HepG2 (cell line): ENCODE measurements around the gene FBN3. TPM values are rescaled to one million over a fixed set of nuclear protein-coding genes. Genes with fewer than 3 reads are reported as not detected.

ENCODE experiments used
- ATAC-seq: fragments of 200-7000 bp; cut with Tn5 transposase; 3 replicates; pipeline ENCODE4 v1.9.1; 2020; ENCODE audit warnings: mild to moderate bottlenecking, moderate library complexity
- BruUV-seq: library from RNA; stranded (reverse); fragments of 400-500 nt; replicated peaks from 2 replicates; lab custom pipeline; 2021; lab: Mats Ljungman, UMichigan
- CTCF ChIA-PET: fragments of 300-600 bp; formaldehyde crosslinking; extraction: SDS; loops from one replicate; lab custom pipeline; 2021; ENCODE audit warnings: low total read pairs, inconsistent platforms, low intra/inter-chr PET ratio; lab: Yijun Ruan, JAX
- POLR2A ChIA-PET: fragments of 350-600 bp; sonication (Branson Sonifier 250); formaldehyde crosslinking; loops from one replicate; lab custom pipeline; 2020; ENCODE audit warnings: antibody characterized with exemption, inconsistent platforms; lab: Yijun Ruan, JAX
- DNase-seq: peaks from one replicate; pipeline ENCODE4 v3.0.0-alpha.2; 2015; ENCODE audit warnings: low spot score
- FAIRE-seq: peaks from 3 replicates; lab custom pipeline; 2011; peaks lifted over from hg19 to GRCh38; lab: Jason Lieb, UNC
- H2AFZ ChIP-seq: one replicate; pipeline ENCODE4 v1.6.1; 2011; ENCODE audit warnings: low read length, inconsistent platforms
- H3K27ac ChIP-seq: fragments of 300-600 bp; 3 replicates; pipeline ENCODE4 v1.8.0; 2011; ENCODE audit warnings: mixed run types, mild to moderate bottlenecking, mixed read lengths, low read length, inconsistent platforms; ENCODE audit not compliant: insufficient read depth; ENCODE audit errors: extremely low read length
- H3K27me3 ChIP-seq, 2 experiments: fragments of 200-600 bp in 1 of 2; 2 replicates in 1 of 2; 3 replicates in 1 of 2; pipeline versions ENCODE4 v1.6.0 to v1.8.0; 2011; ENCODE audit warnings: low read length in 2 of 2, mild to moderate bottlenecking in 2 of 2, moderate library complexity in 2 of 2, inconsistent platforms in 1 of 2; ENCODE audit not compliant: insufficient read depth in 2 of 2, control insufficient read depth in 1 of 2
- H3K36me3 ChIP-seq, 2 experiments: fragments of 200-600 bp in 1 of 2; replicated peaks in 1 of 2; 2 replicates in 1 of 2; 3 replicates in 1 of 2; pipeline versions ENCODE4 v1.5.1 to v1.8.0; 2011; ENCODE audit warnings: low read length in 2 of 2, inconsistent platforms in 1 of 2; ENCODE audit not compliant: insufficient read depth in 2 of 2, control insufficient read depth in 1 of 2
- H3K4me1 ChIP-seq: 2 replicates; pipeline ENCODE4 v1.5.1; 2012; ENCODE audit warnings: low read length, inconsistent platforms; ENCODE audit not compliant: insufficient read depth
- H3K4me2 ChIP-seq: 2 replicates; pipeline ENCODE4 v1.6.0; 2011; ENCODE audit warnings: low read depth, low read length, inconsistent platforms
- H3K4me3 ChIP-seq, 3 experiments: fragments of 200-600 bp in 1 of 3; sonication (generic), shearing (Covaris generic) in 1 of 3; replicated peaks in 1 of 3; 2 replicates each; pipeline ENCODE4 v1.5.1; 2011 to 2016; ENCODE audit warnings: low read length in 3 of 3, inconsistent platforms in 2 of 3, low read depth in 2 of 3, mild to moderate bottlenecking in 2 of 3, control low read depth in 1 of 3, mixed read lengths in 1 of 3; ENCODE audit not compliant: insufficient read depth in 1 of 3
- H3K79me2 ChIP-seq: one replicate; pipeline ENCODE4 v1.6.1; 2011; ENCODE audit warnings: low read length, inconsistent platforms; ENCODE audit not compliant: insufficient read depth
- H3K9ac ChIP-seq: 2 replicates; pipeline ENCODE4 v1.6.0; 2011; ENCODE audit warnings: mild to moderate bottlenecking, low read depth, low read length, inconsistent platforms; ENCODE audit not compliant: insufficient read depth
- H3K9me3 ChIP-seq: 2 replicates; pipeline ENCODE4 v1.5.1; 2012; ENCODE audit warnings: mild to moderate bottlenecking, low read length
- H4K20me1 ChIP-seq: 2 replicates; pipeline ENCODE4 v1.6.0; 2011; ENCODE audit warnings: inconsistent platforms, mild to moderate bottlenecking, low read length, moderate library complexity; ENCODE audit not compliant: insufficient read depth
- DRAP1 ChIP-seq: IDR thresholded peaks from 2 replicates; pipeline ENCODE4 v1.6.1; 2016; ENCODE audit warnings: missing genetic modification reagents, missing compliant biosample characterization
- GABPA ChIP-seq, 2 experiments: IDR thresholded peaks; 2 replicates each; pipeline ENCODE4 v1.6.1; 2011 to 2016; ENCODE audit warnings: low read depth in 2 of 2, low read length in 1 of 2, missing biosample characterization in 1 of 2, missing genetic modification characterization in 1 of 2
- MIXL1 ChIP-seq: IDR thresholded peaks from 2 replicates; pipeline ENCODE4 v1.6.1; 2016
- TOPORS ChIP-seq: sonication (generic); formaldehyde crosslinking; IDR thresholded peaks from 2 replicates; pipeline ENCODE4 v1.8.0; 2023; ENCODE audit warnings: mild to moderate bottlenecking, missing genetic modification reagents
- XRCC5 ChIP-seq: fragments of 200-400 bp; formaldehyde crosslinking; optimal IDR thresholded peaks from 2 replicates; pipeline ENCODE3; 2017; ENCODE audit warnings: mild to moderate bottlenecking, low read length
- ZNF225 ChIP-seq: sonication (generic); formaldehyde crosslinking; IDR thresholded peaks from 2 replicates; pipeline ENCODE4 v1.4.0; 2020; ENCODE audit warnings: mild to moderate bottlenecking, missing genetic modification reagents
- ZNF451 ChIP-seq: sonication (generic); formaldehyde crosslinking; IDR thresholded peaks from 2 replicates; pipeline ENCODE4 v1.5.0; 2020; ENCODE audit warnings: mild to moderate bottlenecking, missing genetic modification reagents
- ZNF639 ChIP-seq: conservative IDR thresholded peaks from 2 replicates; pipeline ENCODE4 v1.6.1; 2018; ENCODE audit warnings: missing genetic modification reagents
- WGBS: methylation state at CpG from one replicate; pipeline ENCODE4 v1.1.6; 2017; ENCODE audit warnings: low lambda C conversion rate; 5-methylcytosine and 5-hydroxymethylcytosine counted together
- in situ Hi-C: cut with HindIII; loops from 2 replicates; pipeline ENCODE4 v1.10.0; 2017; ENCODE audit warnings: low pct_unique_long_range_greater_than_20kb; ENCODE audit not compliant: extremely low pct_ligation_motif_present
- intact Hi-C: fragments of 100-400 bp; cut with micrococcal nuclease; formaldehyde crosslinking; loops from one replicate; pipeline ENCODE4 v1.10.0; 2022; ENCODE audit not compliant: unreplicated experiment
- polyA plus RNA-seq, 8 experiments: library from polyadenylated mRNA; depleted of rRNA in 3 of 8; stranded (reverse) in 7 of 8; unstranded in 1 of 8; fragments of >200 nt; fragmentation: Illumina TruSeq in 4 of 8; extraction: Trizol in 4 of 8; gene quantifications; 2 replicates each; pipeline versions ENCODE4 v1.2.1 to v1.2.3, GENCODE V29; 2011 to 2016; ENCODE audit warnings: low read depth in 4 of 8, missing spikeins in 1 of 8, mixed read lengths in 1 of 8; ENCODE audit not compliant: insufficient read depth in 1 of 8
- total RNA-seq, 5 experiments: library from RNA; depleted of rRNA; stranded (reverse); fragments of >200 nt; fragmentation: Illumina TruSeq; extraction: Trizol; gene quantifications; 2 replicates each; pipeline ENCODE4 v1.2.3, GENCODE V29; 2016; ENCODE audit warnings: low read depth in 1 of 5

Gene FBN3
- total and polyA plus RNA-seq, 2 of the 13 experiments (the other 11 are each of a cell fraction or from before 2014, with no cell fraction given), result 0.20 to 1.3 TPM

- DNase-seq (no peak), ATAC-seq (no peak), FAIRE-seq (no peak)
- H3K4me1 ChIP-seq, result peaks cover 79% of the 10 kb centered on the region
- no TSS peak for BruUV-seq
- no peak overlapping the region for H3K9ac ChIP-seq
- H3K27ac ChIP-seq, result no peak overlapping the region
- in situ Hi-C loops (no loop called here), intact Hi-C loops (no loop called here)
- no peak overlapping the region for H2AFZ ChIP-seq
- WGBS, result 42% methylated on average over 9 of the region's 15 CpGs
- H3K4me3 ChIP-seq, result no peak overlapping the region
- ChIA-PET CTCF (no interaction called here), POLR2A (interaction anchor here (1.1 kb wide), 1 partner anchor 66 kb away, joined by 3 read pairs; no protein-coding TSS in a partner anchor)
- peaks cover 10 to 40% of the 10 kb centered on the region in 2 experiments; a peak in 4 of 5 replicates for H3K27me3 ChIP-seq
- peak overlapping the region; percentile 34; the same call in 1 of the 2 replicates for H3K4me2 ChIP-seq
- H4K20me1 ChIP-seq, result no peaks in the 10 kb centered on the region
- no peaks in the 10 kb centered on the region for H3K9me3 ChIP-seq
- H3K79me2 ChIP-seq, result no peaks in the 10 kb centered on the region
- H3K36me3 ChIP-seq, result no peaks in the 10 kb centered on the region
- no peak for TF ChIP-seq ZNF451 (CRISPR knock-in tag)
- TF ChIP-seq XRCC5, result no peak
- no peak for TF ChIP-seq ZNF225 (CRISPR knock-in tag)
- no peak for TF ChIP-seq ZNF639 (CRISPR knock-in tag)
- no peak for TF ChIP-seq GABPA (IDR thresholded peaks at IDR 0.05; ENCODE audit: low read depth, low read length)
- no peak for TF ChIP-seq GABPA (CRISPR knock-in tag; IDR thresholded peaks at IDR 0.05; ENCODE audit: low read depth)
- no peak for TF ChIP-seq DRAP1 (CRISPR knock-in tag)
- TF ChIP-seq TOPORS (CRISPR knock-in tag), result no peak
- no peak for TF ChIP-seq MIXL1 (CRISPR knock-in tag)
These were observed 1.8 kb upstream of the FBN3 start for GRCh38 chr19:8150998-8151766.
